A673 (cell line): ENCODE results near the gene MXD1.

Experiments used
- EZH2 ChIP-seq: fragments of 200-600 bp; sonication (generic); IDR thresholded peaks from 2 replicates; pipeline ENCODE4 v1.6.1; 2017; ENCODE audit warnings: borderline replicate concordance, low read depth, mild to moderate bottlenecking, mixed read lengths, antibody characterized with exemption, low read length; ENCODE audit not compliant: poor library complexity, severe bottlenecking
- TF ChIP-seq, protein P1 (sequence below): fragments of 300-800, 200-600 bp; sonication (generic); conservative IDR thresholded peaks from 2 replicates; pipeline ENCODE4 v1.5.1; 2017; ENCODE audit warnings: low read depth, mild to moderate bottlenecking, antibody characterized with exemption, low read length, moderate library complexity, mixed read lengths

DNA sequence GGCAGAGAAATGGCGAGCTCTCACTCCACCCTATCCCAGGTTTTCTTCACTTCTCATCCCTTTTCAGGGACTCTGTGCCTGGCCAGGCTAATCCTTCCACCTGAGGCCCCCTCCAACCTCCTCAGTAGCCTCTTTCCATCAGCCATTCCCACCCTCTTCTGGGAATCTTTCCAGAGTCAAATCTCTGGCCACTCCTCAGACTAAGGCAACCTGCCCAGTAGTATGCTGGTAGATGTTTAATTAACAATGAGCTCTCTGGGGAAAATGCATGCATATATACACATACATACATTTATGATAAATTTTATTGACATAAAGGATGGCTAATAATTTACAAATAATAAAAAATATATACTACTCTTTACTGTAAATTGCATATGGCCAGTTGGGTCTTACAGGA, 57.9 kb downstream of the MXD1 start:
- TF ChIP-seq, protein P1, sequence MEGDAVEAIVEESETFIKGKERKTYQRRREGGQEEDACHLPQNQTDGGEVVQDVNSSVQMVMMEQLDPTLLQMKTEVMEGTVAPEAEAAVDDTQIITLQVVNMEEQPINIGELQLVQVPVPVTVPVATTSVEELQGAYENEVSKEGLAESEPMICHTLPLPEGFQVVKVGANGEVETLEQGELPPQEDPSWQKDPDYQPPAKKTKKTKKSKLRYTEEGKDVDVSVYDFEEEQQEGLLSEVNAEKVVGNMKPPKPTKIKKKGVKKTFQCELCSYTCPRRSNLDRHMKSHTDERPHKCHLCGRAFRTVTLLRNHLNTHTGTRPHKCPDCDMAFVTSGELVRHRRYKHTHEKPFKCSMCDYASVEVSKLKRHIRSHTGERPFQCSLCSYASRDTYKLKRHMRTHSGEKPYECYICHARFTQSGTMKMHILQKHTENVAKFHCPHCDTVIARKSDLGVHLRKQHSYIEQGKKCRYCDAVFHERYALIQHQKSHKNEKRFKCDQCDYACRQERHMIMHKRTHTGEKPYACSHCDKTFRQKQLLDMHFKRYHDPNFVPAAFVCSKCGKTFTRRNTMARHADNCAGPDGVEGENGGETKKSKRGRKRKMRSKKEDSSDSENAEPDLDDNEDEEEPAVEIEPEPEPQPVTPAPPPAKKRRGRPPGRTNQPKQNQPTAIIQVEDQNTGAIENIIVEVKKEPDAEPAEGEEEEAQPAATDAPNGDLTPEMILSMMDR: no peak
- TF ChIP-seq EZH2: no peak
